WI38 (cell line): ENCODE data around the gene PPP3CA.
"Not testable (repeated sequence)": the region's sequence is repeated elsewhere in the genome, so short reads cannot be mapped to it uniquely, and the experiment has no call there.

Source experiments
- H3K4me3 ChIP-seq: 2 replicates; pipeline ENCODE4 v1.5.1; 2011; ENCODE audit warnings: low read depth, mild to moderate bottlenecking, control low read depth, low read length
- CTCF ChIP-seq: IDR thresholded peaks from 2 replicates; pipeline ENCODE4 v1.5.1; 2012; ENCODE audit warnings: low read depth, mild to moderate bottlenecking, control low read depth, low read length

Gene PPP3CA

GRCh38 chr4:101102114-101102742 lies 245.1 kb downstream of the PPP3CA start:
- no peak overlapping the region for H3K4me3 ChIP-seq

GRCh38 chr4:101101072-101101471 lies 246.3 kb downstream of the PPP3CA start:
- TF ChIP-seq CTCF = no peak
- no peak overlapping the region for H3K4me3 ChIP-seq

More at GRCh38 chr4:101102114-101102742, 245.1 kb downstream of the PPP3CA start:
- no peak for TF ChIP-seq CTCF

- H3K4me3 ChIP-seq = no peak overlapping the region
- TF ChIP-seq CTCF = no peak
Observed at GRCh38 chr4:101098666-101099400, 248.5 kb downstream of the PPP3CA start.

- not testable (repeated sequence) for H3K4me3 ChIP-seq
Observed at GRCh38 chr4:101092609-101093008, 254.7 kb downstream of the PPP3CA start.

- no peak for TF ChIP-seq CTCF
Observed at GRCh38 chr4:101089168-101089567, 258.2 kb downstream of the PPP3CA start.

GRCh38 chr4:101086801-101087586 lies 260.3 kb downstream of the PPP3CA start:
- no peak for TF ChIP-seq CTCF
- no peak overlapping the region for H3K4me3 ChIP-seq

More at GRCh38 chr4:101089168-101089567, 258.2 kb downstream of the PPP3CA start:
- H3K4me3 ChIP-seq = no peak overlapping the region

GRCh38 chr4:101083131-101083530 lies 264.2 kb downstream of the PPP3CA start:
- TF ChIP-seq CTCF = no peak

More at GRCh38 chr4:101083131-101083530, 264.2 kb downstream of the PPP3CA start:
- no peak overlapping the region for H3K4me3 ChIP-seq
